ENCODE measurements around the gene RIMS3.
"Not testable (repeated sequence)": the region's sequence is repeated elsewhere in the genome, so short reads cannot be mapped to it uniquely, and the experiment has no call there.

RIMS3 gene

DNA sequence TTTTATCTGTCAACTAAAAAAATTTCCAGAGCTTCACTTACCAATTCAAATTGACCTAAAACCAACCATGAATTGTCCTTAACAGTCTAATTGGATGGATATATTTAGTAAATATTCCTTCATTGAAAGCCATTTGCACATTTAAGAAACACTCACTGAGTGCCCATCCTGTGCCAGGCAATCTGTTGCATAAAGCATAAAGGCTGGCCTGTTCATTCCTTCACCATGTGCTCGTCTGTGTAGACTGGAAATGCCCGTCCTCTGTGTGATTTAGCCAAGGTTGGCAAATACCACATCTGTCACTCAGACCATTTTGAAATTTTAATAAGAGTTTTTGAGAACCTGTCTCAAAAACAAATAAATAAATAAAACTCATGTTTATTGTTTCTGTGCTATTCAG lies 76.9 kb downstream of the RIMS3 start:
- DNase-seq, result no peak

GRCh38 chr1:40583980-40584379 lies 81.5 kb downstream of the RIMS3 start:
- DNase-seq, result no peak

- DNase-seq, result no peak
Measured at GRCh38 chr1:40582116-40582515, 83.4 kb downstream of the RIMS3 start.

DNA sequence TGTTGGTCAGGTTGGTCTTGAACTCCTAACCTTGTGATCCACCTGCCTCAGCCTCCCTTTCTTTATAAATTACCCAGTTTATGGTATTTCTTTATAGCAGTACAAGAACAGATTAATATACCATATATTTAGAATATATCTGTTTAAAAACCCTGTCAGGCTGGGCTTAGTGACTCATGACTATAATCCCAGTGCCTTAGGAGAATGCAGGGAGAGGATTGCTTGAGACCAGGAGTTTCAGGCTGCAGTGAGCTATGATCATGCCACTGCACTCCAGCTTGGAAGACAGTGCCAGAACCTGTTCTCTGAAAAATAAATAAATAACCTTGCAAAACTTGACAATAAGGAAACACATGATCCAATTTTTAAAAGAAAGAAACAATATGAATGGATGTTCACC lies 90.1 kb downstream of the RIMS3 start:
- no peak for DNase-seq

- DNase-seq, result not testable (repeated sequence)
Measured at GRCh38 chr1:40574805-40575204, 90.7 kb downstream of the RIMS3 start.
